Activated naive CD8-positive, alpha-beta T cell treated with anti-CD3 and anti-CD28 coated beads, Interleukin-2, amount 50 U/mL, for 24 hours (primary cell): ENCODE data around the gene RAD51B.

Experiments used
- ATAC-seq: fragments of 150-1000 bp; cut with Tn5 transposase; one replicate; pipeline ENCODE4 v1.10.0; 2021
- DNase-seq: peaks from one replicate; pipeline ENCODE4 v3.0.0; 2021
- H3K27ac Mint-ChIP-seq: one replicate; pipeline ENCODE4 v1.8.0; 2021; ENCODE audit warnings: mild to moderate bottlenecking, mixed read lengths
- H3K27me3 Mint-ChIP-seq: one replicate; pipeline ENCODE4 v1.8.0; 2021; ENCODE audit warnings: mixed read lengths
- H3K36me3 Mint-ChIP-seq: one replicate; pipeline ENCODE4 v1.8.0; 2021; ENCODE audit warnings: low read depth, mixed read lengths
- H3K4me1 Mint-ChIP-seq: one replicate; pipeline ENCODE4 v1.8.0; 2021; ENCODE audit warnings: mixed read lengths
- H3K4me3 Mint-ChIP-seq: one replicate; pipeline ENCODE4 v1.8.0; 2021; ENCODE audit warnings: mild to moderate bottlenecking, moderate library complexity, mixed read lengths
- H3K9me3 Mint-ChIP-seq: one replicate; pipeline ENCODE4 v1.8.0; 2021; ENCODE audit warnings: mixed read lengths

The RAD51B gene

DNA sequence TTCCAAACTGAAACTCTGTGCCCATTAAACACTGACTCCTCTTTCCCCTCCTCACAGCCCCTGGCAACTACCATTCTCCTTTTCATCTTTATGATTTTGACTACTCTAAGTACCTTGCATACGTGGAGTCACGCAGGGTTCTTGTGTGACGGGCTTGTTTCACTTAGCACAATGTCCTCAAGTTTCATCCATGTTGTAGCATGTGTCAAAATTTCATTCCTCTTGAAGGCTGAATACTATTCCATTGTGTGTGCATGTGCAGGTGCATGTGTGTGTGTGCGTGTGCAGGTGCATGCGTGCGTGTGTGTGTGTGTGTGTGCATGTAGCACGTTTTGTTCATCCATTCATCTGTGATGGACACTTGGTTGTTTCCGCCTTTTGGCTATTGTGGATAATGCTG, 867.1 kb downstream of the RAD51B start:
- no peak overlapping the region for H3K4me3 Mint-ChIP-seq
- H3K27ac Mint-ChIP-seq = no peak overlapping the region
- H3K4me1 Mint-ChIP-seq = peaks cover 51% of the 10 kb centered on the region
- no peaks in the 10 kb centered on the region for H3K36me3 Mint-ChIP-seq
- no peak for ATAC-seq
- DNase-seq = no peak
- no peaks in the 10 kb centered on the region for H3K27me3 Mint-ChIP-seq
- H3K9me3 Mint-ChIP-seq = no peaks in the 10 kb centered on the region

DNA sequence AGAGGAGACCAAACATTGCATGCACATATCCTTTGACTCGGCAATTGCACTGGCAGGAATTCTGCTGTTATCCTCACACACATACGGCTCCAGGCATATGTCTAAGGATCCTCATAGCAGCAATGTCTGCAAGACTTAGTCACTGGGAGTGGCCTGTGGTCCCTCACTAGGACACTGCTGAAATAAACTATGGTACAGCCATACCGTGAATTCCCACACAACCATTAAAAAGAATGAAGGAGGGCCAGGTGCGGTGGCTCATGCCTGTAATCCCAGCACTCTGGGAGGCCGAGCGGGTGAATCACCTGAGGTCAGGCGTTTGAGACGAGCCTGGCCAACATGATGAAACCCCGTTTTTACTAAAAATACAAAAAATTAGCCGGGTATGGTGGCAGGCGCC, 868.2 kb downstream of the RAD51B start:
- no peaks in the 10 kb centered on the region for H3K27me3 Mint-ChIP-seq
- ATAC-seq (no peak), DNase-seq (no peak)
- H3K4me1 Mint-ChIP-seq = peaks cover 42% of the 10 kb centered on the region
- no peak overlapping the region for H3K4me3 Mint-ChIP-seq
- H3K9me3 Mint-ChIP-seq = no peaks in the 10 kb centered on the region
- H3K36me3 Mint-ChIP-seq = no peaks in the 10 kb centered on the region
- H3K27ac Mint-ChIP-seq = no peak overlapping the region

DNA sequence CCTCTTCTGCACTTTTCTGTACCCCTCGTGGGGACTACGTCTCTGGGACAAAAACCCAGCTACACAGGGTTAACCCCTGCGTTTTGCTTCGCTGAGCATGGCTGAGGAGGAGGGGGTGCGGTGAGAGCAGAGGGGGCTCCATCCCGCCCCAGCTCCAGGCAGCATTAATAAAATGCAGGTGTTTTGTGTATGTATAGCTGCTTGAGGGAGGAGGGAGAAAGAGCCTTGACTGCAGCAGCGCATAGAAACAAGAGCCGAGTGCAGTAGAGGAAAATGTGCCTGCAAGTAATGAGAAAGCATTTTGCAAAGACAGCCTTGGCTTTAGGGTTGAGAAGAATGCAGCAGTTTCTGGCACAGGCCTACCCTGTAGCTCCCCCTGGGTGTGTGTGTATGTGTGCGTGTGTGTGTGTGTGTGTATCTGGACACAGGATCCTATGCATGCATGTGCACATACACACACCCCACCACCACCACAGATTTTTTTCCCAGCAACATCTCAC, 869.3 kb downstream of the RAD51B start:
- ATAC-seq (no peak), DNase-seq (no peak)
- Mint-ChIP-seq H3K4me3 (no peak overlapping the region), H3K36me3 (no peaks in the 10 kb centered on the region), H3K27ac (no peak overlapping the region), H3K9me3 (no peaks in the 10 kb centered on the region), H3K27me3 (no peaks in the 10 kb centered on the region), H3K4me1 (peaks cover 35% of the 10 kb centered on the region)

DNA sequence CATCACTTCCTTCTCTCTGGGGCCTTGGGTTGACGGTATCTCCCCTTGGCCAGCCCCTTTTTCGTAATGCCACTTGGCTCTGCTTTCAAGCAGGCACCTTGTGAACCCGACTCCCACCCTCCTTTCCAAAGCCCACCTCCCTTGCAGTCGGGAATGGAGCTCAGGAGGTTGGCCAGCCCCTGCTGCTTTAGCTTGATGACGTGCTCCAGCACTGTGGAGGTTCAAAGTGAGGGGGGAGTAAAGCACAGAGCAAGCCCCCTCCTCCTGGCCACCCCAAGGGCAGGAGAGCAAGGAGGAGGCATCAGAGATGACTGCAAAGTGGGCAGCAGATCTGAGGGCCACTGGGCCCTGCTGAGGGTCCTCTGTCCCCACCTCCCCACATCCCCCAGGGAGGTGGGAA, 869.9 kb downstream of the RAD51B start:
- H3K36me3 Mint-ChIP-seq = no peaks in the 10 kb centered on the region
- no peaks in the 10 kb centered on the region for H3K9me3 Mint-ChIP-seq
- ATAC-seq = no peak
- H3K4me3 Mint-ChIP-seq = no peak overlapping the region
- no peaks in the 10 kb centered on the region for H3K27me3 Mint-ChIP-seq
- DNase-seq = no peak
- no peak overlapping the region for H3K27ac Mint-ChIP-seq
- H3K4me1 Mint-ChIP-seq = peaks cover 34% of the 10 kb centered on the region

DNA sequence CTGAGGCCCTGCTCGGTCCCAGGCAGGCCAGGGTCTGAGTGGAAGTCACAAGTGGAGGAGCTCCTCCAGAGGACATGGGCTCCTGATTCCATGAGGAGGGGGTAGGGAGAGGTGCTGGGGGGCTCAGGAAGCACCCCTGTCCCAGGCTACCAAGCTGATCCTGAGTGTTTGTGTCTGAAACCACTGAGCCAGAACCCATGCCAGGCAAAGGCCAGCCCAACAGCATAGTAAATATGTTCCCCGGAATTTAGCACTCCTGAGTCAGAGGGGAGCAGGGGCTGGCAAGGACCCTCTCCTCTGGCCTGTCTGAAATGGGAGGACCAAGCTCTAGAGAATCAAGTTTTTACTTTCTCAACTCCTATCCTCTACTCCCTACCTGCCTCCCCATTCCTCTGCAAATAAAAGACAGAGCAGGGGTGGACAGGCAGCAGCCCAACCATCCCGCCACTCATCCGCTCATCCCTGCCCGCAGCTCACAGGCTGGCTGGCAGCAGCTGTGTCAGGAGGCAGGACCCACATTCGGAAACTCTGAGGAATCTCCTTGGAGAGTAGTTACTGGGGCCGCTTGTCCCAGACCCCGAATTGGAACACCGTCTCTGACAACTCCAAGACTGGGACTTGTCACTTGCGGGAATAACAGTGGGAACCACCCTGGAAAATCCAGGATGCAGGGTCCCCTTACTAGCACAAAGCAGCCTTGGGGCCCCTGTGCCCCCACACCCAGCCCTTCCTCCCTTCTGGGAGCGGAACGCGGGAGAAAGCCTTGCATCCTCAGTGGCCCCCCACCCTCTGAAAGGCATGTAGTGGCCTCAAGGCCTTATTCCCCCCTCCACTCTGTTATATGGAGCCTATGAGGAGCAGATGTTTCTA, 870.7 kb downstream of the RAD51B start:
- Mint-ChIP-seq H3K27ac (no peak overlapping the region), H3K9me3 (no peaks in the 10 kb centered on the region), H3K36me3 (no peaks in the 10 kb centered on the region), H3K4me1 (peaks cover 34% of the 10 kb centered on the region), H3K4me3 (no peak overlapping the region), H3K27me3 (no peaks in the 10 kb centered on the region)
- no peak for DNase-seq
- ATAC-seq = no peak

DNA sequence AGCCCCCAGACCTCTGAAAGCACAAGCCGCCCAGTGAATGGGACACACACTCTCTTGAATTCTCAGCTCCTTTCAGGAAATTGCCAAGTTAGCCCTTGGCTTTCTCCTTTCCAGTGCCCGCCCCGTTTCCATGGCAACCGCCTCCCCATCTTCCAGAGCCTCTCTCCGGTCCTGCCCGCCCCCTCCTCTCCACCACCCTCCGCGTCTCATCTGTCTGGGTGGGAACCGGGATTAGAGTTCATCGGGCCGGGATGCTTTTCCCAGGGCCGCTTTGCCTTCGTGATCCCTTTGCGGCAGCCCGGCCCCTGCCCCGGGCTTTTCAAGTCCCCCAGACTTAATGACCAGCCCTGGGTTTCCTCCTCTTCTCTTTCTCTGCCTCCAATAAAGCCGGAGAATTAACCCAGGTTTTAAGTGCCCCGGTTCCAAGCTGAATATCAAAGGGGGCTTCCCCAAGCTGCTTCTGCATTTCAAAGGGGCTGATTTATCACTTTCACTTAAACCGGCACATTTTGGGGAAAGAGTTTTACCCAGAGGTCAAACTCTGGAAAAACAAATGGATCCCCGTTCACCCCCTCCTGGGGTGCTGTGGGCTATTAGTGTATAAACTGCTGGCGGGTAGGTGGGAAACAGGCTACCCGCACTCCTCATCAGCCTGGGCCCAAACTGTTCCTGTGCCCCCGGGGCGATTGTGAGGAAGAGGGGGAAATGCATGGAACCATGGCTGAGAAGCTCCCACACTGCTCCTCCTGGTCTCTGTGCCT, 871.6 kb downstream of the RAD51B start:
- no peak overlapping the region for H3K4me3 Mint-ChIP-seq

DNA sequence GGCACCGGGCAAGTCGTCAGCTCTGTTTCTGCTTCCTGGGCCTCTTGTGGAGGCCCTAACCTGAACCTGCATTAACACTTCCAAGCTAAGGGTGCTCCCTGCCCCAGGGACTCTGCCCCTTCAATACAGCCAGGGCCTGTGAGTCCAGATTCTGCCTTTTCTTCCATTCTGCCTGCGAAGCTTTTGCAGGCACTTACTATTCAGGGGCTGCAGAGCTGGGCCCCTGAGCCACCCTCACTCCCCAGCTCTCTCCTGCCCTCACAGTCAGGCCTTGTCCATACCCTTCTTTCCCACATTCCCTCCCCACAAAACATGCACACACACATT, 872.2 kb downstream of the RAD51B start:
- H3K27me3 Mint-ChIP-seq = no peaks in the 10 kb centered on the region
- H3K4me3 Mint-ChIP-seq = no peak overlapping the region
- H3K9me3 Mint-ChIP-seq = no peaks in the 10 kb centered on the region
- ATAC-seq (no peak), DNase-seq (no peak)
- no peak overlapping the region for H3K27ac Mint-ChIP-seq
- peaks cover 28% of the 10 kb centered on the region for H3K4me1 Mint-ChIP-seq
- no peaks in the 10 kb centered on the region for H3K36me3 Mint-ChIP-seq

More for the DNA sequence above, 871.6 kb downstream of the RAD51B start:
- no peaks in the 10 kb centered on the region for H3K36me3 Mint-ChIP-seq
- ATAC-seq (no peak), DNase-seq (no peak)
- no peaks in the 10 kb centered on the region for H3K9me3 Mint-ChIP-seq
- H3K27me3 Mint-ChIP-seq = no peaks in the 10 kb centered on the region
- peaks cover 33% of the 10 kb centered on the region for H3K4me1 Mint-ChIP-seq
- H3K27ac Mint-ChIP-seq = no peak overlapping the region

DNA sequence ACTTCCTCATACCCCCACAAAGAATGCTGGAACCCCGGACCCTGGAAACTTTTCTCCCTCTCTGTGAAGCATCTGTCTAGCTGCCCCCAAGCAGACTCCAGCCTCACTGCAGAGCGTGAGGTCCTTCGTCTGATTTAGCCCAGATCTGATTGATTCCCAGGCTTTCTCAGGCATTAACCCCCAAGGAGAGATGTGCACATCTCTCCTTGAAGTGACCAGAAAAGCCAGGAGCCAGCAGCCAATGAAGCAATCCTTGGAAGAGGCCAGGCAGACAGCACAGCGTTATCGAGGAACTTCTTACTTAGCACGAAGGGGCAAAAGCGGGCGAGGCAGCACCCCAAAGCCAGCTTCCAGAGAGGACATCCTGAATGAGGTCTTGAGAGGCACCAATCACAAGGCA, 872.6 kb downstream of the RAD51B start:
- Mint-ChIP-seq H3K4me1 (peaks cover 28% of the 10 kb centered on the region), H3K4me3 (no peak overlapping the region), H3K27ac (no peak overlapping the region), H3K9me3 (no peaks in the 10 kb centered on the region), H3K36me3 (no peaks in the 10 kb centered on the region), H3K27me3 (no peaks in the 10 kb centered on the region)
- no peak for ATAC-seq
- no peak for DNase-seq

DNA sequence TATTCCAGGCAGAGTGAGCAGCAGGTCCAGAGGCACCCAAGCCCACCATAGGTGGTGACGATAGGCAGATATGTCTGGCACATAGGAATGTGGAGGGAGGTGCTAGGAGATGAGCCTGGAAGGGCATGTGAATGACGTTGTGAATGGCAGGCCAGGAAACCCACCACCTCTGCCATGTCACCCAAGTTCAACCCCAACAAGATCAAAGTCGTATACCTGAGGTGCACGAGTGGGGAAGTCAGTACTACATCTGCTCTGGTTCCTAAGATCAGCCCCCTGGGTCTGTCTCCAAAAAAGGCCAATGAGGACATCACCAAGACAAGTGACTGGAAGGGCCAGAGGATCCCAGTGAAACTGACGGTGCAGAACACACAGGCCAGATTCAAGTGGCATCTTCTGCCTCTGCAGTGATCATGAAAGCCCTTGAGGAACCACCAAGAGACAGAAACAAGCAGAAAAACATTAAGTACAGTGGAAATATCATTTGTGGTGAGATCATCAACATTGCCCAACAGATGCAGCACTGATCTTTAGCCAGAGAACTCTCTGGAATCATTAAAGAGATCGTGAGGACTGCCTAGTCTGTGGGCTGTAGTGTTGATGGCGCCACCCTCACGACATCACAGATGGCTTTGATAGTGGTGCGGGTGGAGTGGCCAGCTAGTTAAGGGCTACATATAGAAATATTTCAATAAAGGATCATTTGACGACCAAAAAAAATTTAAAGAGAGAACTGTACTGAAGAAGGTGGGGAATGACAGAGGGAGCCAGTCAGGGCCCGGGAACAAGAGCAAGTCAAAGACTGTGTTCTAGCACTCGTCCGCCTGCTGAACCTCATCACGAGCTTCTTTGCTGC, 873.6 kb downstream of the RAD51B start:
- no peak for DNase-seq
- no peak for ATAC-seq
- H3K4me1 Mint-ChIP-seq = peaks cover 28% of the 10 kb centered on the region
- H3K27ac Mint-ChIP-seq = no peak overlapping the region
- no peaks in the 10 kb centered on the region for H3K9me3 Mint-ChIP-seq
- no peaks in the 10 kb centered on the region for H3K27me3 Mint-ChIP-seq
- no peak overlapping the region for H3K4me3 Mint-ChIP-seq
- no peaks in the 10 kb centered on the region for H3K36me3 Mint-ChIP-seq

DNA sequence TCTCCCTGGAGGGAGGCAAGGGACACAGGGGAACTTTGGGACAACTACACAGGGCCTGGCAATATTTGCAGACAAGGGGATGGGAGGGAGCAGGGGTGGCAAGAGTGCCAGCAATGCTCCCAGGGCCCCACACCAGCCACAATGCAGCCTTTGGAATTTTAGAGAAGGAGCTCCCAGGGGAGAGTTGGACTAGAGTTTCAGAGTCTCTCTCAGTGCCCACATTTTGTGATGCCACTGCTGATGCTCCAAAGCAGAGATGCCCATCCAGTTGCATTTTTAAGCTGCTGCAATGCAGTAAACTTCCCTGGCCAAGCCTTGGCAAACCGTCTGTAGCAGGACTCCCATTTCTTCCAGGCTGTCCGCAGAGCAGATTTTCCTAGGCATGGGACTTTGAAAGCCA, 874.3 kb downstream of the RAD51B start:
- no peaks in the 10 kb centered on the region for H3K27me3 Mint-ChIP-seq
- H3K36me3 Mint-ChIP-seq = no peaks in the 10 kb centered on the region
- no peaks in the 10 kb centered on the region for H3K9me3 Mint-ChIP-seq
- no peak overlapping the region for H3K4me3 Mint-ChIP-seq
- DNase-seq (no peak), ATAC-seq (no peak)
- H3K27ac Mint-ChIP-seq = no peak overlapping the region
- H3K4me1 Mint-ChIP-seq = peaks cover 28% of the 10 kb centered on the region

DNA sequence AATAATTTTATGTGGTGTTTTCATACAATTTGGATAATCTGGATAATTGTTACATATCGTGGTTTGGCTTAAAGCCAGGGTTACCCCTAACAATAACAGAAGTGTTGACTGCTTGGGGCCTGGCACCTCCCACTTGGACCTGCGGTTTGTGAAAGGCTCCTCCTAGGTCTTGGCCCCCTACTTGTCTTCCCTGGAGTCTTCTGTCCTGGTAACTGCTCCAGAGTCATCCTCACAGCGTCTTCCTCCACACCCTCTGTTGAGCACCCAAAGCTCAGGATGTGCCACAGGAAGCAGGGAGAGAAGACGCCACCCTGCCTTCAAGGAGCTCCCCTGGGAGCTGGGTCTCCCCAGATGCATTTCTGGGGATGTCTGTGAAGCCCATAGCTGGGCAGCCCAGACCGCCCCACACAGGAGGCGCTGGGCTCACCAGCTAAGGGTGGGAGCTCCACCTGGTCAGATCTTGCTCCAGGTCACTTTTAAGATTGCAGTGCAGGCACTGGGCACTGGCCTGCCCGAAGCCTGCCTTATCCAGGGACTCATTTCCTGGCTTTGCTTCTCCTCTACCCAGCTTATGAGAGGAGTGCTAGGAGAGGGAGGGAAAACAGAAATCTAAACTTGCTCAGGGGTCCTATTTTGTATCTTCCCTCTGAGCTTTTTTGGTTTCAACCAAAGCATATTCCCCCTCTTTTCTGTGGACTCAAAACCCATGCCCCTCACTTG, 875.1 kb downstream of the RAD51B start:
- no peaks in the 10 kb centered on the region for H3K9me3 Mint-ChIP-seq
- no peak overlapping the region for H3K4me3 Mint-ChIP-seq
- no peaks in the 10 kb centered on the region for H3K27me3 Mint-ChIP-seq
- ATAC-seq (no peak), DNase-seq (no peak)
- no peaks in the 10 kb centered on the region for H3K36me3 Mint-ChIP-seq
- H3K27ac Mint-ChIP-seq = peak overlapping the region; percentile 44
- peaks cover 26% of the 10 kb centered on the region for H3K4me1 Mint-ChIP-seq

DNA sequence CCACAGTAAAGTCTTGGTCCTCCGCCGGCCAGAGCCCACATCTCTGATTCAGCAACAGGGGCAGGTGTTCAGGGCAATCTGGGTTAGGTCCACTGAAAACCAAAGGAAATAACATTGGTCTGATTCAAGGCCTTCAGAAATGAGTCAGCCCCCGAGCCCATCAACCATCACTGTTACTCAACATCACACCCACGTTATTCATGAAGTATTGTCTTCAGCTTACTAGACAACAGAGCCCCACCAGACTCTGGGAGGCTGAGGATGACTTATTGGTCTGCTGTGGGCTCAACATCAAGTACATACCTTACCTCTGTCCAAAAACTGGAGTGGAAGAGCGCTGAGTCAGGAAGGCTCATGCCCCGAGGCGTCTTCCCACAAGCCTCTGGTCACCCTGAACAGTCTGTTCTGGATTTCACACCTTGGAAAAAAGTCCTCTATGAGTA, 875.8 kb downstream of the RAD51B start:
- H3K4me1 Mint-ChIP-seq = peaks cover 26% of the 10 kb centered on the region
- DNase-seq (peak; percentile 45), ATAC-seq (peak; percentile 93)
- no peaks in the 10 kb centered on the region for H3K36me3 Mint-ChIP-seq
- no peaks in the 10 kb centered on the region for H3K27me3 Mint-ChIP-seq
- H3K9me3 Mint-ChIP-seq = peaks cover 4% of the 10 kb centered on the region
- no peak overlapping the region for H3K4me3 Mint-ChIP-seq
- H3K27ac Mint-ChIP-seq = peak overlapping the region; percentile 44

DNA sequence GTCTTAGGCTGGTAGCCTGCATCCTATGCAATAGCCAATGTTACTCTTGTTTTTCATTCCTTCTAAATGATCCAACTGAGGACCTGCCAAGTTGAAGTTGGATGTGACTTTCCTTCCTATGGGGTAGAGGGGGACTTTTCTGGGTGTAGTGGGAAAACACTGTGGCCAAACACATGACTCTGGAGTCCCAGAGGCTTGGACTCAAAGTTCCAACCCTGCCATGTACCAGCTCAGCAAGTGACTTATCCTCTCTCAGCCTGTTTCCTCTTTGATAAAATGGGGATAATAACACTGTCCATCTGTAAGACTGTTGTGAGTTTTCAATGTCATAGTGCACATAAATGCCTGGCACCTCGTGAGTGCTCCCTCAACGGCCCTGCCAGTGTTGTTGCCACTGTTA, 876.3 kb downstream of the RAD51B start:
- Mint-ChIP-seq H3K9me3 (peaks cover 4% of the 10 kb centered on the region), H3K4me3 (no peak overlapping the region), H3K27ac (peak overlapping the region; percentile 44), H3K27me3 (no peaks in the 10 kb centered on the region), H3K4me1 (peaks cover 26% of the 10 kb centered on the region), H3K36me3 (no peaks in the 10 kb centered on the region)
- ATAC-seq = no peak
- no peak for DNase-seq

DNA sequence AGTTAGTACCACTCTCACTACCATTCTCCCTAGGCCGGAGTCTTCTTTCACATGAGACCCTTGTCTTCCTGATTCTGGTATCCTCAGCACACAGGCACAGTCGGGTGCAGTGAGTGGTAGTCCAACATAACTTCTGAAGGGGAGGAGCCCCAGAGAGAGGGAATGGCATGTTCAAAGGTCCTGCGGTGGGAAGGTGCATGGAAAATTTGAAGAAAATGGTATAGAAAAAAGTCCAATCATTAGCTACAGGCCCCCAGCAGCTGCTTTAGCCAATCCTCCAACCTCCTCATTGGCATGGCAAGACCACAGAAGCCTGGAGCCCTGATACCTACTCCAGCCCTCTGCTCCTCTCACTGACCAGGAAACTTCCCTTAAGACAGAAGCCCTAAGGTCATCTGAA, 876.7 kb downstream of the RAD51B start:
- Mint-ChIP-seq H3K36me3 (no peaks in the 10 kb centered on the region), H3K4me3 (no peak overlapping the region), H3K27ac (no peak overlapping the region), H3K9me3 (peaks cover 4% of the 10 kb centered on the region), H3K4me1 (peaks cover 26% of the 10 kb centered on the region), H3K27me3 (no peaks in the 10 kb centered on the region)
- ATAC-seq = no peak
- DNase-seq = no peak
